GF-D8 (cell line): ENCODE results near the gene KCNIP1.

Source experiments
- DNase-seq: peaks from one replicate; lab custom pipeline; 2025; lab: John Stamatoyannopoulos, UW

Gene KCNIP1

GRCh38 chr5:170483701-170484458 is 19.9 kb upstream of the KCNIP1 start:
- no peak for DNase-seq

- no peak for DNase-seq
These were observed 19.4 kb upstream of the KCNIP1 start for GRCh38 chr5:170484459-170484831.

GRCh38 chr5:170484847-170485615 is 18.8 kb upstream of the KCNIP1 start:
- no peak for DNase-seq

- DNase-seq: no peak
These were observed 18.3 kb upstream of the KCNIP1 start for GRCh38 chr5:170485616-170485911.

GRCh38 chr5:170486371-170486770 is 17.4 kb upstream of the KCNIP1 start:
- no peak for DNase-seq

- no peak for DNase-seq
These were observed 15.2 kb upstream of the KCNIP1 start for GRCh38 chr5:170488570-170488969.

- no peak for DNase-seq
These were observed 14.6 kb upstream of the KCNIP1 start for GRCh38 chr5:170489199-170489598.

GRCh38 chr5:170490381-170490780 is 13.4 kb upstream of the KCNIP1 start:
- DNase-seq: no peak

- no peak for DNase-seq
These were observed 12.3 kb upstream of the KCNIP1 start for GRCh38 chr5:170491479-170491878.

- DNase-seq: no peak
These were observed 10.6 kb upstream of the KCNIP1 start for GRCh38 chr5:170493028-170493820.

GRCh38 chr5:170494041-170494440 is 9.8 kb upstream of the KCNIP1 start:
- no peak for DNase-seq

GRCh38 chr5:170495825-170496661 is 7.8 kb upstream of the KCNIP1 start:
- DNase-seq: no peak

GRCh38 chr5:170496662-170497028 is 7.2 kb upstream of the KCNIP1 start:
- DNase-seq: no peak

GRCh38 chr5:170497311-170498038 is 6.3 kb upstream of the KCNIP1 start:
- DNase-seq: no peak

- DNase-seq: no peak
These were observed 4.9 kb upstream of the KCNIP1 start for GRCh38 chr5:170498811-170499351.

- no peak for DNase-seq
These were observed 4.2 kb upstream of the KCNIP1 start for GRCh38 chr5:170499621-170500020.

- no peak for DNase-seq
These were observed 2.5 kb upstream of the KCNIP1 start for GRCh38 chr5:170501361-170501760.

GRCh38 chr5:170501931-170502330 is 1.9 kb upstream of the KCNIP1 start:
- DNase-seq: no peak

- no peak for DNase-seq
These were observed 921 bp downstream of the KCNIP1 start for GRCh38 chr5:170504616-170505266.

GRCh38 chr5:170508036-170508435 is 4.2 kb downstream of the KCNIP1 start:
- DNase-seq: no peak
